Left lung (tissue), 10 donors: ENCODE data around the gene MACROD2. TPM values are rescaled to one million over a fixed set of nuclear protein-coding genes. Genes with fewer than 3 reads are reported as not detected.

ENCODE experiments used
- ATAC-seq: fragments of 200-7000 bp; cut with Tn5 transposase; one replicate; pipeline ENCODE4 v1.9.1; 2020; ENCODE audit warnings: moderate library complexity
- DNase-seq, 4 donors: peaks; one replicate each; pipeline ENCODE4 v3.0.0-alpha.2; 2013 to 2020
- H3K27ac ChIP-seq, 2 donors: fragments of 200-600 bp; sonication (generic) in 1 of 2; one replicate each; pipeline versions ENCODE4 v1.5.0 to v1.8.0; 2020 to 2021
- H3K27me3 ChIP-seq, 2 donors: fragments of 200-600 bp; sonication (generic) in 1 of 2; one replicate each; pipeline versions ENCODE4 v1.5.0 to v1.8.0; 2020 to 2021
- H3K36me3 ChIP-seq, 2 donors: fragments of 200-600 bp; sonication (generic) in 1 of 2; one replicate each; pipeline versions ENCODE4 v1.5.0 to v1.8.0; 2020 to 2021
- H3K4me1 ChIP-seq, 2 donors: fragments of 200-600 bp; one replicate each; pipeline ENCODE4 v1.8.0; 2021
- H3K4me3 ChIP-seq, 2 donors: fragments of 200-600 bp; sonication (generic) in 1 of 2; one replicate each; pipeline versions ENCODE4 v1.5.0 to v1.8.0; 2020 to 2021; ENCODE audit warnings: mild to moderate bottlenecking in 1 of 2
- H3K9me3 ChIP-seq, 2 donors: fragments of 200-600 bp; sonication (generic) in 1 of 2; one replicate each; pipeline versions ENCODE4 v1.5.0 to v1.8.0; 2020 to 2021
- CTCF ChIP-seq, 2 donors: fragments of 200-600 bp; sonication (generic) in 1 of 2; IDR thresholded peaks; one replicate each; pipeline versions ENCODE4 v1.5.0 to v1.8.0; 2021; ENCODE audit warnings: antibody characterized with exemption in 2 of 2
- intact Hi-C, 2 donors: fragments of 100-400 bp; cut with DNase I; formaldehyde crosslinking; loops; one replicate each; pipeline versions ENCODE4 v1.11.2 to v1.14.2; 2022
- polyA plus RNA-seq, 6 donors: library from polyadenylated mRNA; unstranded; fragments of 120-200 nt; gene quantifications; one replicate each; pipeline ENCODE4 v1.2.1, GENCODE V29; 2013; ENCODE audit not compliant: insufficient read length in 6 of 6
- total RNA-seq, 2 donors: library from RNA; stranded (reverse); fragmentation: NEBNext Ultra II Directional; extraction: Animal tissue kit (Norgen Biotek cat#: 25700); gene quantifications; one replicate each; pipeline ENCODE4 v1.2.1, GENCODE V29; 2021
- donor health status: DM: no; HTN: yes; CAD: no.
- donor health status: DM: no; HTN: no; CAD: no.

The MACROD2 gene
- total and polyA plus RNA-seq, 8 donors: 6.1 to 23.6 (median 8.9) TPM

- Histone ChIP-seq H3K9me3 (no peaks in the 10 kb centered on the region), H3K4me1 (no peaks in the 10 kb centered on the region), H3K27me3 (no peaks in the 10 kb centered on the region), H3K27ac (peak overlapping the region in 1 of 2 donors; percentile 50), H3K4me3 (no peak overlapping the region), H3K36me3 (no peaks in the 10 kb centered on the region)
- TF ChIP-seq CTCF (IDR thresholded peaks at IDR 0.05): no peak
- intact Hi-C loops: no loop called here
- DNase-seq: no peak
- ATAC-seq: peak; percentile 95
Observed at GRCh38 chr20:15039088-15039752, 1043.9 kb downstream of the MACROD2 start.

GRCh38 chr20:15042723-15043122 lies 1047.4 kb downstream of the MACROD2 start:
- H3K4me3 ChIP-seq: no peak overlapping the region
- H3K27ac ChIP-seq: no peak overlapping the region
- DNase-seq: no peak
- H3K4me1 ChIP-seq: peaks cover 0 to 4% of the 10 kb centered on the region in 2 donors
- ATAC-seq: no peak
- no peak for TF ChIP-seq CTCF (IDR thresholded peaks at IDR 0.05)
- H3K9me3 ChIP-seq: no peaks in the 10 kb centered on the region
- H3K36me3 ChIP-seq: no peaks in the 10 kb centered on the region
- intact Hi-C loops: no loop called here
- no peaks in the 10 kb centered on the region for H3K27me3 ChIP-seq

GRCh38 chr20:15045246-15045645 lies 1049.9 kb downstream of the MACROD2 start:
- intact Hi-C loops: no loop called here
- no peak overlapping the region for H3K27ac ChIP-seq
- no peak overlapping the region for H3K4me3 ChIP-seq
- DNase-seq: peak in 1 of 4 donors; percentile 32
- peak; percentile 69 for ATAC-seq
- no peaks in the 10 kb centered on the region for H3K27me3 ChIP-seq
- H3K4me1 ChIP-seq: peaks cover 0 to 4% of the 10 kb centered on the region in 2 donors
- no peaks in the 10 kb centered on the region for H3K36me3 ChIP-seq
- TF ChIP-seq CTCF (IDR thresholded peaks at IDR 0.05): no peak
- H3K9me3 ChIP-seq: no peaks in the 10 kb centered on the region

- no peaks in the 10 kb centered on the region for H3K27me3 ChIP-seq
- H3K27ac ChIP-seq: no peak overlapping the region
- TF ChIP-seq CTCF (IDR thresholded peaks at IDR 0.05): no peak
- H3K4me1 ChIP-seq: peaks cover 0 to 4% of the 10 kb centered on the region in 2 donors
- DNase-seq: peak in 2 of 4 donors; percentile 56 to 63
- H3K9me3 ChIP-seq: no peaks in the 10 kb centered on the region
- H3K36me3 ChIP-seq: no peaks in the 10 kb centered on the region
- intact Hi-C loops: no loop called here
- ATAC-seq: peak; percentile 81
- H3K4me3 ChIP-seq: no peak overlapping the region
Observed at GRCh38 chr20:15047042-15047441, 1051.7 kb downstream of the MACROD2 start.

- TF ChIP-seq CTCF (IDR thresholded peaks at IDR 0.05): no peak
- Histone ChIP-seq H3K27ac (no peak overlapping the region), H3K9me3 (no peaks in the 10 kb centered on the region), H3K4me1 (peaks cover 0 to 4% of the 10 kb centered on the region in 2 donors), H3K27me3 (no peaks in the 10 kb centered on the region), H3K4me3 (no peak overlapping the region), H3K36me3 (no peaks in the 10 kb centered on the region)
- intact Hi-C loops: no loop called here
- DNase-seq: no peak
- no peak for ATAC-seq
Observed at GRCh38 chr20:15047601-15048000, 1052.3 kb downstream of the MACROD2 start.
